ENCODE results near the gene CDH13.

CDH13 gene

GRCh38 chr16:83044589-83044988, 417.8 kb downstream of the CDH13 start:
- no peak for DNase-seq (ENCODE audit: low read depth, low spot score)

GRCh38 chr16:83045790-83046189, 419.0 kb downstream of the CDH13 start:
- no peak for DNase-seq (ENCODE audit: low read depth, low spot score)

GRCh38 chr16:83046664-83047063, 419.9 kb downstream of the CDH13 start:
- no peak for DNase-seq (ENCODE audit: low read depth, low spot score)

GRCh38 chr16:83051451-83051850, 424.7 kb downstream of the CDH13 start:
- no peak for DNase-seq (ENCODE audit: low read depth, low spot score)

GRCh38 chr16:83054283-83054682, 427.5 kb downstream of the CDH13 start:
- no peak for DNase-seq (ENCODE audit: low read depth, low spot score)

GRCh38 chr16:83058376-83058775, 431.6 kb downstream of the CDH13 start:
- DNase-seq (ENCODE audit: low read depth, low spot score): no peak

- no peak for DNase-seq (ENCODE audit: low read depth, low spot score)
Observed at GRCh38 chr16:83059237-83059636, 432.5 kb downstream of the CDH13 start.

GRCh38 chr16:83066011-83066410, 439.2 kb downstream of the CDH13 start:
- no peak for DNase-seq (ENCODE audit: low read depth, low spot score)

- DNase-seq (ENCODE audit: low read depth, low spot score): no peak
Observed at GRCh38 chr16:83066881-83067280, 440.1 kb downstream of the CDH13 start.

GRCh38 chr16:83068686-83069085, 441.9 kb downstream of the CDH13 start:
- no peak for DNase-seq (ENCODE audit: low read depth, low spot score)

GRCh38 chr16:83070416-83071209, 443.8 kb downstream of the CDH13 start:
- no peak for DNase-seq (ENCODE audit: low read depth, low spot score)

GRCh38 chr16:83075956-83076355, 449.2 kb downstream of the CDH13 start:
- DNase-seq (ENCODE audit: low read depth, low spot score): no peak

- DNase-seq (ENCODE audit: low read depth, low spot score): no peak
Observed at GRCh38 chr16:83083361-83083760, 456.6 kb downstream of the CDH13 start.

- DNase-seq (ENCODE audit: low read depth, low spot score): no peak
Observed at GRCh38 chr16:83085660-83086059, 458.9 kb downstream of the CDH13 start.

GRCh38 chr16:83095941-83096692, 469.3 kb downstream of the CDH13 start:
- no peak for DNase-seq (ENCODE audit: low read depth, low spot score)

- DNase-seq (ENCODE audit: low read depth, low spot score): no peak
Observed at GRCh38 chr16:83098536-83098935, 471.8 kb downstream of the CDH13 start.

GRCh38 chr16:83100679-83101078, 473.9 kb downstream of the CDH13 start:
- no peak for DNase-seq (ENCODE audit: low read depth, low spot score)

GRCh38 chr16:83102336-83102735, 475.6 kb downstream of the CDH13 start:
- no peak for DNase-seq (ENCODE audit: low read depth, low spot score)

GRCh38 chr16:83105279-83106077, 478.7 kb downstream of the CDH13 start:
- no peak for DNase-seq (ENCODE audit: low read depth, low spot score)

GRCh38 chr16:83109490-83110125, 482.8 kb downstream of the CDH13 start:
- DNase-seq (ENCODE audit: low read depth, low spot score): no peak

GRCh38 chr16:83110269-83110668, 483.5 kb downstream of the CDH13 start:
- no peak for DNase-seq (ENCODE audit: low read depth, low spot score)

GRCh38 chr16:83113317-83113716, 486.5 kb downstream of the CDH13 start:
- DNase-seq (ENCODE audit: low read depth, low spot score): no peak
